Type B pancreatic cell (in vitro differentiated cells): ENCODE results near the gene MSMP. TPM values are rescaled to one million over a fixed set of nuclear protein-coding genes. Genes with fewer than 3 reads are reported as not detected.

ENCODE experiments used
- DNase-seq: peaks from one replicate; pipeline ENCODE4 v3.0.0; 2021; ENCODE audit warnings: mixed read lengths; ENCODE audit not compliant: unreplicated experiment; ENCODE audit errors: extremely low spot score
- H3K27ac Mint-ChIP-seq: 2 replicates; pipeline ENCODE4 v1.8.0; 2021; ENCODE audit warnings: mild to moderate bottlenecking, mixed read lengths
- H3K27me3 Mint-ChIP-seq: 2 replicates; pipeline ENCODE4 v1.8.0; 2021; ENCODE audit warnings: mixed read lengths
- H3K36me3 Mint-ChIP-seq: 2 replicates; pipeline ENCODE4 v1.8.0; 2021; ENCODE audit warnings: mixed read lengths
- H3K4me1 Mint-ChIP-seq: one replicate; pipeline ENCODE4 v1.8.0; 2021; ENCODE audit warnings: mixed read lengths; ENCODE audit not compliant: unreplicated experiment
- H3K4me3 Mint-ChIP-seq: 2 replicates; pipeline ENCODE4 v1.8.0; 2021; ENCODE audit warnings: mild to moderate bottlenecking, mixed read lengths
- H3K9me3 Mint-ChIP-seq: 2 replicates; pipeline ENCODE4 v1.8.0; 2021; ENCODE audit warnings: mixed read lengths
- CTCF ChIP-seq: fragments of 200-600 bp; sonication (generic); conservative IDR thresholded peaks from 2 replicates; pipeline ENCODE4 v1.5.0; 2021; ENCODE audit warnings: antibody characterized with exemption, mild to moderate bottlenecking
- total RNA-seq: library from RNA; stranded (reverse); gene quantifications from 2 replicates; pipeline ENCODE4 v1.2.1, GENCODE V29; 2021; ENCODE audit warnings: low replicate concordance

The MSMP gene
- total RNA-seq, 1 donor from 2014 or later: not detected

DNA sequence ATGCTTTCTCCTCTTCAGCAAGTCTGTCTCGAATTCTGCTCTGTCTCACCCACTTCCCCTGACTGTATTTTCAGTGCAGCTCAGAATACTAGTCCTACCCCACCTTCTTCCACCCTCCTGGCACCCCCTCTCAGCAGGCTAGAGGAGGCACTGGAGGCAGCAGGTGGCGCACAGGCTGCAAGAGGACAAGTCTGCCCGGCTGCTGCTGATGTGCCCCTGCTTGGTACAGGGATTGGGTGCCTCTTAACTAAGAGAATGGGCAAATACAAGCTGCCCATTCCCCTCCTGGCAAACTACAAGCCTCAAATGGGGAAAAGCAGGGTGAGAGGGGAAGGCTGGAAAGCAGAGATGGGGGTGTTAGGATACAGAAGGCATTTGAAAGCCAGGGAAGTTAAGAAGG lies 27.1 kb downstream of the MSMP start:
- H3K4me1 Mint-ChIP-seq: peaks cover 8% of the 10 kb centered on the region
- DNase-seq: no peak
- H3K27me3 Mint-ChIP-seq: no peaks in the 10 kb centered on the region
- no peaks in the 10 kb centered on the region for H3K9me3 Mint-ChIP-seq
- H3K36me3 Mint-ChIP-seq: peaks cover 21% of the 10 kb centered on the region
- H3K27ac Mint-ChIP-seq: no peak overlapping the region
- no peak for TF ChIP-seq CTCF
- H3K4me3 Mint-ChIP-seq: peak overlapping the region; percentile 16

- no peaks in the 10 kb centered on the region for H3K27me3 Mint-ChIP-seq
- H3K27ac Mint-ChIP-seq: no peak overlapping the region
- peaks cover 26% of the 10 kb centered on the region for H3K36me3 Mint-ChIP-seq
- no peaks in the 10 kb centered on the region for H3K9me3 Mint-ChIP-seq
- no peak overlapping the region for H3K4me3 Mint-ChIP-seq
- TF ChIP-seq CTCF: no peak
- DNase-seq: no peak
- no peaks in the 10 kb centered on the region for H3K4me1 Mint-ChIP-seq
These were observed 28.7 kb downstream of the MSMP start for GRCh38 chr9:35725362-35725761.

GRCh38 chr9:35723908-35724307 lies 30.2 kb downstream of the MSMP start:
- DNase-seq: no peak
- H3K27ac Mint-ChIP-seq: no peak overlapping the region
- H3K36me3 Mint-ChIP-seq: peaks cover 30% of the 10 kb centered on the region
- H3K4me1 Mint-ChIP-seq: no peaks in the 10 kb centered on the region
- H3K4me3 Mint-ChIP-seq: no peak overlapping the region
- no peak for TF ChIP-seq CTCF
- no peaks in the 10 kb centered on the region for H3K9me3 Mint-ChIP-seq
- no peaks in the 10 kb centered on the region for H3K27me3 Mint-ChIP-seq

DNA sequence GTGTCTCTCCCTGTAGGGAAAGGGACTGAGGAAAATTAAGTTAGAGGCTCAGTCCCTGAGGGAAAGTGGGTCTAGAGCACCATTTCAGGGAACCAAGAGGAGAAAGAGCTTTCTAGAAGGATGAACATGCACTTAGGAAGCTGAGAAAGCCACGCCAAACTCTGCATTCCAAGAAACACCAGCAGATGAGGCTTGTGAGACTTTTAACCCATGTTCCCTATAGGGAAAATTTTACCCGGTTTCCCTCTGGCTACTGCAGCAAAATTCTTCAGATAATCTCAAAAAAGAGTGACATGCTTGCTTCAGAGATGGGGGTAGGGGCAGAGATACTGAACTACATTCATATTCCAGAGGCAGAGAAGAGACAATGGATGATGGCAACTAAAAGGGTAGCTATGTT lies 30.6 kb downstream of the MSMP start:
- H3K4me3 Mint-ChIP-seq: no peak overlapping the region
- H3K4me1 Mint-ChIP-seq: no peaks in the 10 kb centered on the region
- no peak overlapping the region for H3K27ac Mint-ChIP-seq
- no peaks in the 10 kb centered on the region for H3K9me3 Mint-ChIP-seq
- DNase-seq: no peak
- no peak for TF ChIP-seq CTCF
- peaks cover 30% of the 10 kb centered on the region for H3K36me3 Mint-ChIP-seq
- H3K27me3 Mint-ChIP-seq: no peaks in the 10 kb centered on the region

- Mint-ChIP-seq H3K9me3 (no peaks in the 10 kb centered on the region), H3K4me3 (no peak overlapping the region), H3K36me3 (peaks cover 48% of the 10 kb centered on the region), H3K4me1 (no peaks in the 10 kb centered on the region), H3K27me3 (no peaks in the 10 kb centered on the region), H3K27ac (no peak overlapping the region)
- TF ChIP-seq CTCF: no peak
- DNase-seq: no peak
These were observed 34.5 kb downstream of the MSMP start for GRCh38 chr9:35719546-35719945.
